HG03060 (cell line): ENCODE measurements around the gene SCN9A.
"Not testable (repeated sequence)": the region's sequence is repeated elsewhere in the genome, so short reads cannot be mapped to it uniquely, and the experiment has no call there.

Experiments
- ATAC-seq: cut with Tn5 transposase; IDR thresholded peaks from one replicate; pipeline ENCODE4 v1.9.1; 2021; ENCODE audit warnings: low read depth, moderate number of reproducible peaks; ENCODE audit not compliant: unreplicated experiment

SCN9A gene

DNA sequence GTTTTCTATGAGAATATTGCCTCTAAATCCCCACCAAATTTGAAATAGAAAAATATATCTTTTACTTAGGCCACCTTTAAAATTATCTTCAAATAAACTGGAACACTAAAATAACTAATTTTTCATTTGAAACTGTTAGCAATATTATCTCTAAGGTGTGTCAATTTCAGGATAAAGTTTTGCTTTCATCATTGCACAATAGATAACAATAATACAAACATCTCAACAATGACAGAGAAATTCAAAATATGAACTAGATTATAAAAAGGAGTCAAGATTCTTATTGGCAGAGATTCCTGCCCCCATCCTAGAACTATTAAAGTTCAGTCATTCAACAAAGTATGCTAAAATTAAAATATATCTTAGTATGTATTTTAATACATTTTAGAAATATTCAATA, 117.9 kb downstream of the SCN9A start:
- no peak for ATAC-seq

DNA sequence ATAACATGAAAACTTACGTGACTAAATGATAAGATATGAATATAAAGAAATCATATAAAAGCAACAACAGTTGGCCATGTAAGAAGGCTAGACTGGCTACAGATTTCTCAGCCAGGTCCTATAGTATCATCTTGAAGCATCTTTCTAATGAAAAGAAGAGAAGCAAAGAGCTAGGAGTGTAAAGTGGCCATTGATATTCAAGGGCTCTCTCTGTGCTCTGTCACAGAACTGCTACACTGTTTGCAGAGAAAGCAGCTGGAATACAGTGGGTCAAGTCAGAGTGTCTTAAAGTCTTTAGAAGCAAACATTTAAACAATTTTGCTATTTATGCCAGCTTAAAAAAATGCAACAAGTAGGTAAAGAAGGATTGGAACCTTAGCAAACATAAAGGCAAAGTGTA, 118.8 kb downstream of the SCN9A start:
- no peak for ATAC-seq

DNA sequence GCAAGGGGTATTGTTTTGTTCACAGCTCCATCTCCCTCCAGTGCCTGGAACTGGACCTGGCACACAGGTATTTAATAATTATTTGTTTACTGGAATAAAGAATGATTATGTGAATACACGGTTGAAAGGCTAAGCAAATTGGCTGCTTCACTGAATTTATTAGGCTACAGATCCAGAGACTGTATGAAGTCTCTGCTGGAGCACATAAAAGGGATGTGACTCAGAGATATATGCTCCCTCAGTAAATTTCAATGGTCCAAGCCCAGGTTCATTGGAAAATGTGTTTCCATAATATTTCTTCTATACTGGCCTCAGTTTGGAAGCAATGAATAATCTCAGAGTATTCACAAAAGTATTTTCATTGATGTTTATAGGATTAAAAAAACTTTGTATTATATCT, 126.4 kb downstream of the SCN9A start:
- no peak for ATAC-seq

DNA sequence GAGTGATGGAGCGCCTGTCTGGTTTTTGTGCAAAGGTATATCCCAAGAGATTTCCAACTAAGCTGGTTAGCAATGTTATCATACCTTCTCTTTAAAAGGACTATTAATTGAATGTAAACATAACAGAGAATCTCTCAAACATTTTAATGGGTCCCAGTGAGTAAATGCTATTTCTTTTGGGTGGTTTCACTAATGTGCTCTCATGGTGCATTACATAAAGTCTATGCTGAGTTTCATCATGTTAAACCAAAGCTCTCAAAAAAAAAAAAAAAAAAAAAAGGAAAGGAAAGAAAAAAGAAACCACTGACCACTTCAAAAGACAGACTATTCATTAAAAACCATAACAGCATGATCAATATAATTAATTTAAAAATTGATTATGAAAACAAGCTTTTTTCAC, 128.8 kb downstream of the SCN9A start:
- ATAC-seq: no peak

DNA sequence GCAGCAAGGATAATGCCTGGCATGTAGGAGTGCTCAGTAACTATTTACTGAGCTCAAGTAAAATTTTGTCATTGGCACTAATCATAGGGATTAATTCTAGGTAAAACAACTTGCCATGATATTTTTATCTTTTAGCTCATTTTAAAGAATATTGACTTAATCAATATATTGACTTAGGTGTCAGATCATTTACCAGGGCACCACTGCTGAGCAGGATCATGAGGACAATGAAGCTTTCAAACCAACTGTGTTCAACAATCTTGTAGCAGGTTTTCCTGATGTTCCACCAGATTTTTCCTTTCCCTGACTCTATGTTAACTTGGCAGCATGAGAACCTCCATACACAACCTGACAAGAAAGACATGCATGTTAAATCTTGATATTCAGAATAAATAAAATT, 133.4 kb downstream of the SCN9A start:
- ATAC-seq: no peak

DNA sequence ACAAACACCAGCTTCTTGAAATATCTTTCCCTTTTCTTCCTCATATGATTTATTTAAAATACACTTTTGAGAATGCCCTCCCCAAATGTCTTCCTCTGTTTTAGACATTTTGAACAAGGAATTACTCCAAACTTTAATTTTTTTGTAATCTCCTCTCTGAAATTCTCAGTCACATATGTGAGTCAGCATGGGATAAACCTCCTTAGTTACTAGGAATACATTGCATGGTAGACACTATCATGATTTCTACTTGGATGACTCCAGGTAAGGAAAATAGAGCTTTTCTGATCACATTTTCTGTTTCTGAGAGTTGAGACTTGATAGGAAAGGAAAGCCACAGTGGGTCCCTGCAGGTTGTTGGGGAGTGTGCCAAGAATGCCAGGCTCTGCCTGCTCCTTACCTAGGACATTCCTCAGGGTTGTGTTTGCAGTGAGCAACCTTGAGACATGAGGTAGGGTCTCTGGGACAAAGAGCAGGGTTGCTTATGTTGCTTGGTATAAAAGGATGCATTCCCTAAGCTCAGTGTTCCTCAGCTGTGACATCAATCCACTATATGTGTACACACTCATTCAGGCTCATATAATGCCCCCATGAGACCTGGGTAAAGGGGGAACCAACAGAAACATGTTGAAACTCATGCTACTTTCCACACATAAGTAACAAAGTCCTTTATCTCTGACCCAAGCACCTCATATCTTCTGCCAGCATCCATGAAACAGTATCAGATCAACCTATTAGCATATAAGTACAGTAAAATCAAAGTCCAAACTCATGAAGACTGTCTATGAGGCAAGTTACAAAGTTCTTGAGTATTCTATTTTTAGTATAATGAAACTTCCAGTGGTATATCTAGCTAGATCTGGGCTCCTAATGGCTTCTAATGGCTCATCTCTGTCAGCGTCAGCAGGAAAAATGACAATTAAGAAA, 135.1 kb downstream of the SCN9A start:
- no peak for ATAC-seq

DNA sequence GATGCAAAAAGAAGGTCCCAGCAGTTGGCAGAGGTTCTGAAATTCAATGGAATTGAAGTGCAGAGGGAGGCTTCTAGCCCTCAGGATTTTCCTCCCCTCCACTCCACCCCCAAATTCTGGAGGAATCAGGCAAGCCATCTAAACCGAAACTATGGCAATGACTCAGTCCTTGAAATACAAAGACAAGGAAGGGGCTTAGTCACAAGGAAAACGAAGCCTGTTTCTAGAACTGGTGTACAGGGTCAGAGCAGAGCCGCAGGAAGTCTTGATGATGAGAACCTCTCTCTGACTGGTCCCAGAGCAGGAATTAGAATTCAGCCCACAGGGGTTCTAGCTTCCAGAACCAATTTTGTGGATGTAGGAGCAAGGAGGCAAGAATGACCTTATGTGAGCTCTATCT, 136.2 kb downstream of the SCN9A start:
- ATAC-seq: no peak

DNA sequence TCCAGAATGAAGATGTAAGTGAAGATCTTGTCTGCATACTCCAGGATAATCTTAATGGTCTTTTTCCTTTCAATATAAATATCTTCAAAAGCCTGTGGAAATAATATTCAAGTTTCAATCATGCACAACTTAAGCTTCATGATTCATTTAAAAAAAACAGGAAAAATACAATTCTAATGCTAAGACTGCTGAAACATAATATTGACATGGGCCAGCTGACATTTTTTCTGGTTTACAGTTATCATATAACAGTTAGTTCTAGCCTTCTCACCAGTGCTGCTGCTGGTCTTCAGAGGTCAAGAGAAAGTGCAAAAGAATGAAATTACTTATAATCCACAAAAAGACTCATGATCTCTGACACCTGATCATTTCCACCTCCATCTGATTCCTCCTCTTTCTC, 137.6 kb downstream of the SCN9A start:
- ATAC-seq: no peak

DNA sequence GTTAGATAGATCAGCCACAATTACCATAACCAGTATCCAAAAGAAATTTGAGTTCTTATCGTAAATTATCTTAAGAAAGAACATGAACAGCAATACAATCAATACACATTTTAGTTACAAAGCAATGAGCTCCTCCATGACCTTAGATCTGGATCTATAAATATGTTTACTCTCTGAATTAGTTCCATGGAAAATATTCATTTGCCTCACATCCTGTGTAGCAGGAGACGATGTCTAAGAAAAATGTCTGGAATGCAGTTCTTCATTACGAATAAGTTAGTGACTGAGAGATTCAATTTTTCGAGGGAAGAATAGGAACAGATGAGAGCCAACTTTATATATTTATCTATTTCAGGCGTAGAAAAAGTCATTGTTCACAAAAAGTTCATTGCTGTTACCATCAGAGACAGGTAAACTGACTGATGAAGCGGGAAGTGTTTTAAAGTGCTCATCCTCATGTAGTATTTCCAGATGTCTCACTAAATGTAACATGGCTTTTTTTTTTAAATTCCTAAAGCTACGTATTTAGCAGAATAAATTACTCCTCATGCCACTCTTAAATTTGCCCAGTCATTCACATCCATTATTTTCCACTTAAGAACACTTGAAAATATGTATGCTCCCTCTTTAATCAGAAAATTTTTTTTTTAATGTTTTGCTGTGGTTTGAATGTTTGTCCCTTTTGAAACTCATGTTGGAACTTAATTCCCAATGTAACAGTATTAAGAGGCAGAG, 141.5 kb downstream of the SCN9A start:
- ATAC-seq: no peak

DNA sequence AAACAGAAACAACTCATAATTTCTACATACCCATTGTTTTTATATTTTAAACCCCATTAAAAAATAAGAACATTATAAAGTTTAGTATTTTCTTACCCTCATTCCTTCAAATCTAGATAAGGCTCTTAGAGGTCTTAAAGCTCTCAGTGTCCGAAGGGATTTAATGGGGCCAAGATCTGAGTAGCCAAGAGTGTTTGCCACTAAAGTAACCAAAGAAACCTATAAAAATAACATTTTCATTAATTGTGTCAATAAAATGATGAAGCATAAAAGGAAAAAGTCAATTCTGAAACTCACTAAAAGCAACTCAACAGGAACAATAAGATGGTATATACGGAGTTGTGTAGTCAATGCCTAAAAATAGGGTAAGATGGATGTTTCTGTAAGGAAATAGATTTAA, 142.5 kb downstream of the SCN9A start:
- ATAC-seq: no peak

DNA sequence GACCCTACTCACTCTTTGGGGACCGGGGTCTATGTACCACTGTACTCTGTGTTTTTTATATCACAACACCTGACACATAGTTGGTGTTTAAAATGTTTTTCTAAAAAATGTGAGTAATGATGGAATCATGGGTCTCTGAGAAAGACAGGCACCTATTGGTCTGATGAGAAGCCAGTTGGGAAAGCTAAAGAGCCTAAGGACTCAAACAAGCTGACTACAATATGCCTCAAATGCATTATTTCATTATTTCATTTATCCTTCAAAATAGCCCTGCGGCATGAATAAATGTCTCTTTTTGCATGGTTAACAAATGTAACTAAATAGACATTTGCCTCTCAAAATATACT, 145.0 kb downstream of the SCN9A start:
- no peak for ATAC-seq

DNA sequence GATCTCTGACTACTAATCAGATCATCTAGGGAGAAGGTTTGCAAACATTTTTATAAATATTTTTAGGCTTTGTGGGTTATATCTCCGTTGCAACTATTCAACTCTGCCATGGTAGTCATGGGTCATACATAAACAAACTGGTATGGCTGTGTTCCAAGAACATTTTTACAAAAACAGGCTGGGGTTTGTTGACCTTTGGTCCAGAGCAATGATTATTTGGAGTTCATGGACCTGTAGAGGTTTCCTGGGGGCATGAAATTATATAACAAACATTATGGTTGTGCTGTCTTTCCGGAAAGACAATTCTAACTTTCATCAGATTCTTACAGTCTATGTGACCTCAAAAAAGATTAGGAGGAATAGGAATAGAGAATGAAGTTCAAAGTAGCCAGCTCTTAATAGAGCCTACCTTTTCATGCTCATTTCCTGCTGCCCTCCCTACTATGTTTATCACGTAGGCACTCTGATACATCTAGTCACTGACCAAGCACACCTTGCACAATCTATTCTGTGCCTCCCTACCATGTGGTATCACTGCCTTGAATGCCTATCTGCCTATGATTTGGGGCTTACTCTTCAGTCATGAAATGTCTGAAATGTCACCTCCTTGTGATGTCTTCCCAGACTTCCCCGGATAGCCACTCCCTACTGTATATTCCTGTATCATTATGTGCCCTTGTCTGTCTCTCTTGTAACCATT, 145.6 kb downstream of the SCN9A start:
- no peak for ATAC-seq

DNA sequence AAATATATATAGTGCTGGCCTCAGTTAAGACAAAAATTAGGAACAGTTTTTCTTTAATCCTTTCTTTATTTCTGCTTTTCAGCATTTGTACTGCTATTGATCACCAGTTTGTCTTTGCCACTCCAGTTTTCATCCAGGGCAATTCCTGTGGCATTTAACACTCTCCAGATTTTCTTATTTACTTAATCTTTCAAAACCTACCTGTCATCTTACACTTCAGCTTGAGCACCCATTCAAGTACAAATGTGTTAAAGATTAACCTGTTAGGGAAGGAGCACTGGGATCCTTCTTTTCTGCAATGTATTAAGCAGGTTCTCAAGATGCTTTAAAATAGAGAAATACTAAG, 146.1 kb downstream of the SCN9A start:
- ATAC-seq: no peak

DNA sequence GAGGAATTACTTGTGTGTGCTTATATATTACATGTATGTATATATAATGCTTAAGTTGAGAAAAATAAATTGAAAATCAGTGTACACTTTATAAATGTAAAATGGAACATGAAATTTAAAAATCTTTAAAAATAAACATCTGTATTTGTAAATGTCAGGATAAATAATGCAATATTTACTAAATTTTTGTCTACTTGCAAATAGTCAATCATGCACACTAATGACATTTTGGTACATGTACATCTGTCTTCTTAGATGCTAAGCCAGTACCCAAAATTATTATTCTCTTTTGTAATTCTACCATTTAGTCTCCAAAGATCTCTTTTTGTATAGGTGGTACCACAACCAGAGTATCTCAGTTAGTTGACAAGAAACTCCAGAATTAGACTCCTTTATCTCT, 151.5 kb downstream of the SCN9A start:
- no peak for ATAC-seq

DNA sequence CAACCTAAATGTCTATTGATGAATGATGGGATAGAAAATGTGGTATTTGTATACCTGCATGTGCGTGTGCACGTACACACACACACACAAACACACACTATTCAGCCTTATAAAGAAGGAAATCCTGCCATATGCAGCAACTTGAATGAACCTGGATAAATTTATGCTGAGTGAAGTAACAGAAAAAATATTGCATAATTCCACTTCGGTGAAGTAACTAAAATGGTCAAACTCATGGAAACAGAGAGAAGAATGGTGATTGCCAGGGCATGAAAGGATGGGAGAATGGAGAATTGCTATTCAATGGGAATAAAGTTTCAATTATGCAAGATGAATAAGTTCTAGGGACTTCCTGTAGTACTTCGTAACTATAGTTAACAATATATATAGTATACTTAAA, 152.4 kb downstream of the SCN9A start:
- ATAC-seq: no peak

DNA sequence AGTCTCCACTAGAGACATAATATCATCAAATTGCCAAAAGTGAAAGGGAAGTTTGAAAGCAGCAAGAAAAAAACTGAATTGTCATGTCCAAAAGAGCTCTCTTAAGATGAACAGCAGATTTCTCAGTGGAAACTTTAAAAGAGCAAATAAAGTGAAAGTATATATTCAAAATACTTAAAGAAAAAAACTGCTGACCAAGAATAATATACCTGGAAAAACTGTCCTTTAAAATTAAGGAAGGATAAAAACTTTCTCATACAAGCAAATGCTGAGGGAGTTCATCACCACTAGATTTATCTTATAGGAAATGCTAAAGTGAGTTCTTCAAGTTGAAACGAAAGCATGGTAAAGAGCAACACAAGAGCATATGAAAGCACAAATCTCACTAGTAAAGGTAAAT, 164.7 kb downstream of the SCN9A start:
- no peak for ATAC-seq

DNA sequence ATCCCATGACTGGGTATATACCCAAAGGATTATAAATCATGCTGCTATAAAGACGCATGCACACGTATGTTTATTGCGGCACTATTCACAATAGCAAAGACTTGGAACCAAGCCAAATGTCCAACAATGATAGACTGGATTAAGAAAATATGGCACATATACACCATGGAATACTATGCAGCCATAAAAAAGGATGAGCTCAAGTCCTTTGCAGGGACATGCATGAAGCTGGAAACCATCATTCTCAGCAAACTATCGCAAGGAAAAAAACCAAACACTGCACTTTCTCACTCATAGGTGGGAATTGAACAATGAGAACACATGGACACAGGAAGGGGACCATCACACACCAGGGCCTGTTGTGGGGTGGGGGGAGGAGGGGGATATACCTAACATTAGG, 165.8 kb downstream of the SCN9A start:
- ATAC-seq: not testable (repeated sequence)

DNA sequence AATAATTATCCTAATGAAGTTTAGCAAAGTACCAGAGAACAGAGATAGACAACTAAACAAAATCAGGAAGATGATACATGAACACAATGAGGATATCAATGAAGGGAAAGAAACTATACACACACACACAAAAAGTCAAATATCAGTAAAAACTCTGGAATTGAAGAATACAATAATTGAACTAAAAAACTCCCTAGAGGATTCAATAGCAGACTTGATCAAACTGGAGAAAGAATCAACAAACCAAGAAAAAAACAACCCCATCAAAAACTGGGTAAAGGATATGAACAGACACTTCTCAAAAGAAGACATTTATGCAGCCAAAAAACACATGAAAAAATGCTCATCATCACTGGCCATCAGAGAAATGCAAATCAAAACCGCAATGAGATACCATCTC, 166.4 kb downstream of the SCN9A start:
- ATAC-seq: not testable (repeated sequence)

DNA sequence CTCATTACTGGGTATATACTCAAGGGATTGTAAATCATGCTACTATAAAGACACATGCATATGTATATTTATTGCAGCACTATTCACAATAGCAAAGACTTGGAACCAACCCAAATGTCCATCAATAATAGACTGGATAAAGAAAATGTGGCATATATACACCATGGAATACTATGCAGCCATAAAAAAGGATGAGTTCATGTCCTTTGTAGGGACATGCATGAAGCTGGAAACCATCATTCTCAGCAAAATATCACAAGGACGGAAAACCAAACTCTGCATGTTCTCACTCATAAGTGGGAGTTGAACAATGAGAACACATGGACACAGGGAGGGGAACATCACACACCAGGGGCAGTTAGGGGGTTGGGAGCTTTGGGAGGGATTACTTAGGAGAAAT, 169.6 kb downstream of the SCN9A start:
- ATAC-seq: not testable (repeated sequence)

DNA sequence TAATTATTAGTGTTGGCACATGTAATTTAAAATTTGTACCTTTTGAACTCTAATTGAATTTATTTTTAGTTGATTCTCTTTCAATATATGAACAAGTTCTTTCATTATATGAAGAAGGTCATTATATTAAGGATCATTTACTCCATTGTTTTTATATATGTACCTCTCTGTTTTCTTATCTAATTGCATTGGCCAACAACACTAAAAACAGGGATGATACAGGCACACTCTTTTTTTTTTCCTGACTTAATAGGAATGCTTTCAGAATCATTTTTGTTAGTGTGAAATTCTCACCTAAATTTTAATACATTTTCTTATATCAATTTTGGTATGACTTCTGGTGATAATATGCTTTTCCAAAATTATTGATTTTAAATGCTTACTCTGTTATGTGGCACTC, 173.0 kb downstream of the SCN9A start:
- no peak for ATAC-seq

DNA sequence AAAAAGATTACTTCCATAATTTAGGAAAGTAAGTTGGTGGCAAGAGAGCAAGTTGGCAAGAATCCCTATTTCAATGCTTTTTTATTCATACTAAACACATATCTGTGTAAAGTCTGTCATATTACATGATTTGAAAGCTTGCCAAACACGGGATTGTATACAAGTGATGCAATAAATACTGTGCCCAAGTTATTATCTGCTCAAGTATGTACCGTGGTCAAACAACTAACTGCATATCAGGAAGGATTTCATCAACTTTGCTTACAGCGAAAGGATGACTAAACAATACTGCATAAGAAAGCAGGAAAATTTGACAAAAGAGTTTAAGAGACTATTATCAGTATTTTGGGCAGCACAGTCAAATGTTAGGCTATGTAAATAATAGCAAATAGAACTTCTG, 178.3 kb downstream of the SCN9A start:
- no peak for ATAC-seq

DNA sequence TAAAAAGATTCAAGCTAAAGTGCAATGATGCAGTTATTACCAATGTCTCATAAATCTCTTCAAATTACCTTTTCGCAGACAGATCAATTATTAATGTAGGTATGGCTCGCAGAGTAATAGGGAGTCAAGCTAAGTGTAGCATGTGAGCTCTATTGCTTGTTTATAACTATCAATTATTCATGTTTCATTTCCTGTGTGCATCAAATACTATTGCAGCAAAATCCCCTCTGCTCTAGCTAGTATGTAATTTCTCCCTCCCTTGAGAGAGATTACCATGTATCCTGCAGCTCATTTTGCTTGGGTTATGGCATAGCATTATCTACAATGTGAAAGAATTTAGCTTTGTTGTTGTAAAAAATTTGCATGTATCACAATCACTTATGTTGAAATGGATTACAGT, 182.3 kb downstream of the SCN9A start:
- no peak for ATAC-seq
